GM12864 (cell line): ENCODE results near the gene TEX14.
A peak's percentile ranks its signal among the peaks of the same experiment; 100 is the strongest.

Experiments
- DNase-seq: peaks from one replicate; pipeline ENCODE4 v3.0.0-alpha.2; 2011; ENCODE audit warnings: low read depth
- H3K4me3 ChIP-seq: 2 replicates; pipeline ENCODE4 v1.5.1; 2011; ENCODE audit warnings: mild to moderate bottlenecking, low read depth, low read length, control low read depth
- CTCF ChIP-seq: IDR thresholded peaks from 2 replicates; pipeline ENCODE4 v1.5.1; 2011; ENCODE audit warnings: low read depth, mild to moderate bottlenecking, moderate library complexity, low read length, control low read depth, inconsistent platforms; ENCODE audit errors: missing control alignments

The TEX14 gene

GRCh38 chr17:58513267-58513964 lies 178.4 kb downstream of the TEX14 start:
- peak; percentile 30 for TF ChIP-seq CTCF
- peak overlapping the region; percentile 90 for H3K4me3 ChIP-seq
- peak; percentile 21 for DNase-seq

GRCh38 chr17:58510075-58510474 lies 181.8 kb downstream of the TEX14 start:
- H3K4me3 ChIP-seq: no peak overlapping the region
- DNase-seq: no peak
- TF ChIP-seq CTCF: no peak

- no peak for TF ChIP-seq CTCF
- no peak overlapping the region for H3K4me3 ChIP-seq
- no peak for DNase-seq
Measured at GRCh38 chr17:58508341-58509067, 183.3 kb downstream of the TEX14 start.

- no peak for TF ChIP-seq CTCF
- no peak overlapping the region for H3K4me3 ChIP-seq
- no peak for DNase-seq
Measured at GRCh38 chr17:58507123-58507634, 184.7 kb downstream of the TEX14 start.
